ENCODE results near the gene CYSLTR2.

CYSLTR2 gene

GRCh38 chr13:48731001-48731658, 77.4 kb downstream of the CYSLTR2 start:
- no peaks in the 10 kb centered on the region for H3K9me3 ChIP-seq (ENCODE audit: low read length)
- H3K4me2 ChIP-seq (ENCODE audit: low read length), result no peak overlapping the region
- no peaks in the 10 kb centered on the region for H3F3A ChIP-seq (ENCODE audit: insufficient read depth, low read length)
- no peaks in the 10 kb centered on the region for H3K36me3 ChIP-seq (ENCODE audit: insufficient read depth, low read length)
- H4K20me1 ChIP-seq (ENCODE audit: insufficient read depth, low read length), result no peaks in the 10 kb centered on the region
- peaks cover 3% of the 10 kb centered on the region for H3K4me1 ChIP-seq (ENCODE audit: insufficient read depth, low read length, severe bottlenecking)
- H3K27ac ChIP-seq (ENCODE audit: low read depth, low read length, poor library complexity, severe bottlenecking), result no peak overlapping the region
- no peak overlapping the region for H3K9ac ChIP-seq (ENCODE audit: low read length)
- H2AFZ ChIP-seq (ENCODE audit: low read length), result no peak overlapping the region
- H3K27me3 ChIP-seq (ENCODE audit: insufficient read depth, low read length), result no peaks in the 10 kb centered on the region
- no peak for TF ChIP-seq CTCF (IDR thresholded peaks at IDR 0.05; ENCODE audit: low read length)
- TF ChIP-seq EZH2 (IDR thresholded peaks at IDR 0.05; ENCODE audit: borderline replicate concordance, low read length), result no peak
- H3K4me3 ChIP-seq (ENCODE audit: low read depth, low read length, poor library complexity, severe bottlenecking), result no peak overlapping the region
- H3K79me2 ChIP-seq (ENCODE audit: insufficient read depth, low read length), result no peaks in the 10 kb centered on the region
- no peaks in the 10 kb centered on the region for H3K9me2 ChIP-seq (ENCODE audit: low read depth, low read length)

GRCh38 chr13:48731957-48732569, 78.3 kb downstream of the CYSLTR2 start:
- TF ChIP-seq EZH2 (IDR thresholded peaks at IDR 0.05; ENCODE audit: borderline replicate concordance, low read length), result no peak
- peak; percentile 97 for TF ChIP-seq CTCF (IDR thresholded peaks at IDR 0.05; ENCODE audit: low read length)
- peaks cover 3% of the 10 kb centered on the region for H3K4me1 ChIP-seq (ENCODE audit: insufficient read depth, low read length, severe bottlenecking)
- H3K27ac ChIP-seq (ENCODE audit: low read depth, low read length, poor library complexity, severe bottlenecking), result no peak overlapping the region
- peak overlapping the region; percentile 30; the same call in 1 of the 2 replicates for H3K4me2 ChIP-seq (ENCODE audit: low read length)
- no peaks in the 10 kb centered on the region for H3K79me2 ChIP-seq (ENCODE audit: insufficient read depth, low read length)
- no peaks in the 10 kb centered on the region for H3K9me3 ChIP-seq (ENCODE audit: low read length)
- H3F3A ChIP-seq (ENCODE audit: insufficient read depth, low read length), result no peaks in the 10 kb centered on the region
- no peaks in the 10 kb centered on the region for H3K27me3 ChIP-seq (ENCODE audit: insufficient read depth, low read length)
- no peaks in the 10 kb centered on the region for H4K20me1 ChIP-seq (ENCODE audit: insufficient read depth, low read length)
- no peaks in the 10 kb centered on the region for H3K36me3 ChIP-seq (ENCODE audit: insufficient read depth, low read length)
- H3K9me2 ChIP-seq (ENCODE audit: low read depth, low read length), result no peaks in the 10 kb centered on the region
- H3K9ac ChIP-seq (ENCODE audit: low read length), result no peak overlapping the region
- H2AFZ ChIP-seq (ENCODE audit: low read length), result no peak overlapping the region
- no peak overlapping the region for H3K4me3 ChIP-seq (ENCODE audit: low read depth, low read length, poor library complexity, severe bottlenecking)

- H3K4me1 ChIP-seq (ENCODE audit: insufficient read depth, low read length, severe bottlenecking), result peaks cover 3% of the 10 kb centered on the region
- no peaks in the 10 kb centered on the region for H3K9me2 ChIP-seq (ENCODE audit: low read depth, low read length)
- TF ChIP-seq CTCF (IDR thresholded peaks at IDR 0.05; ENCODE audit: low read length) (no peak), EZH2 (IDR thresholded peaks at IDR 0.05; ENCODE audit: borderline replicate concordance, low read length) (no peak)
- H3F3A ChIP-seq (ENCODE audit: insufficient read depth, low read length), result no peaks in the 10 kb centered on the region
- H3K27ac ChIP-seq (ENCODE audit: low read depth, low read length, poor library complexity, severe bottlenecking), result no peak overlapping the region
- no peak overlapping the region for H3K4me2 ChIP-seq (ENCODE audit: low read length)
- no peaks in the 10 kb centered on the region for H3K9me3 ChIP-seq (ENCODE audit: low read length)
- H3K79me2 ChIP-seq (ENCODE audit: insufficient read depth, low read length), result no peaks in the 10 kb centered on the region
- H2AFZ ChIP-seq (ENCODE audit: low read length), result no peak overlapping the region
- H3K4me3 ChIP-seq (ENCODE audit: low read depth, low read length, poor library complexity, severe bottlenecking), result no peak overlapping the region
- no peaks in the 10 kb centered on the region for H3K27me3 ChIP-seq (ENCODE audit: insufficient read depth, low read length)
- H4K20me1 ChIP-seq (ENCODE audit: insufficient read depth, low read length), result no peaks in the 10 kb centered on the region
- no peak overlapping the region for H3K9ac ChIP-seq (ENCODE audit: low read length)
- no peaks in the 10 kb centered on the region for H3K36me3 ChIP-seq (ENCODE audit: insufficient read depth, low read length)
Measured at GRCh38 chr13:48733739-48734335, 80.1 kb downstream of the CYSLTR2 start.
